ENCODE measurements around the gene GGT5.
A peak's percentile ranks its signal among the peaks of the same experiment; 100 is the strongest.

Gene GGT5

DNA sequence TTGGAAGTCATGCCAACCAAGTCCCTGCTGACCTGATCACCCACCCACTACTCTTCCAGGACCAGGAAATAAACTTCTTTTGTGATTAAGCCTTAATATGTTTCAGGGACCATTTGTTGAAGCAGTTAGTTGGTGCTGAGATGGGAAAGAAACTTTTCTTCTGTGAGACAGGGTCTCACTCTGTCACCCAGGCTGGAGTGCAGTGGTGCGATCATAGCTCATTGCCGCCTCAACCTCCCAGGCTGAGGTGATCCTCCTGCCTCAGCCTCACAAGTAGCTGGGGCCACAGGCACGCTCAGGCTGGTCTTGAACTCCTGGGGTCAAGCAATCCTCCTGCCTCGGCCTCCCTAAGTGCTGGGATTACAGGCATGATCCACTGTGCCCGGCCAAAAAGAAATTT, 53.0 kb downstream of the GGT5 start:
- H3K9me3 ChIP-seq (ENCODE audit: control insufficient read depth, low read length) = no peaks in the 10 kb centered on the region
- no peak overlapping the region for H3K14ac ChIP-seq (ENCODE audit: low read length in 2 of 2)
- no peak overlapping the region for H2AFZ ChIP-seq (ENCODE audit: low read depth, low read length)
- H3K4ac ChIP-seq (ENCODE audit: low read depth in 1 of 2, low read length in 2 of 2) = no peak overlapping the region
- H3K4me2 ChIP-seq (ENCODE audit: low read length, poor library complexity, severe bottlenecking) = no peak overlapping the region
- peak overlapping the region; percentile 55 to 93 for H2BK12ac ChIP-seq (ENCODE audit: low read length in 2 of 2)
- no peaks in the 10 kb centered on the region for H3K36me3 ChIP-seq (ENCODE audit: control insufficient read depth in 1 of 2, insufficient read depth in 2 of 2, low read depth in 1 of 2, low read length in 2 of 2)
- H3K18ac ChIP-seq (ENCODE audit: low read depth in 1 of 2, low read length in 2 of 2) = peak overlapping the region in 1 of 2 experiments; percentile 71
- H4K8ac ChIP-seq (ENCODE audit: low read length) = no peak overlapping the region
- no peak overlapping the region for H2BK5ac ChIP-seq (ENCODE audit: low read depth, low read length, poor library complexity, severe bottlenecking)
- H2BK120ac ChIP-seq (ENCODE audit: low read depth, low read length) = no peak overlapping the region
- 99% methylated on average over 5 of the region's 5 CpGs for whole genome bisulfite sequencing
- H4K91ac ChIP-seq (ENCODE audit: low read length) = no peak overlapping the region
- H3K79me1 ChIP-seq (replicated peaks; ENCODE audit: low read length, poor library complexity, severe bottlenecking) = no peaks in the 10 kb centered on the region
- no peak overlapping the region for H2BK15ac ChIP-seq (ENCODE audit: low read depth, poor library complexity, severe bottlenecking)
- no peak overlapping the region for H2AK5ac ChIP-seq (ENCODE audit: low read length, severe bottlenecking)
- no peak overlapping the region for H3K27ac ChIP-seq (ENCODE audit: low read length, poor library complexity, severe bottlenecking)
- no peaks in the 10 kb centered on the region for H3K27me3 ChIP-seq (ENCODE audit: control insufficient read depth in 1 of 2, insufficient read depth in 1 of 2, low read length in 2 of 2)
- peak overlapping the region; percentile 32 for H3K9ac ChIP-seq (ENCODE audit: low read length)
- no peak for DNase-seq
- peaks cover 9% of the 10 kb centered on the region for H3K4me1 ChIP-seq (ENCODE audit: control insufficient read depth, insufficient read depth, low read depth, low read length)
- H3K4me3 ChIP-seq (ENCODE audit: insufficient read depth in 1 of 2, low read depth in 1 of 2, low read length in 2 of 2) = no peak overlapping the region
- H3K23ac ChIP-seq (ENCODE audit: low read length in 2 of 2) = no peak overlapping the region

DNA sequence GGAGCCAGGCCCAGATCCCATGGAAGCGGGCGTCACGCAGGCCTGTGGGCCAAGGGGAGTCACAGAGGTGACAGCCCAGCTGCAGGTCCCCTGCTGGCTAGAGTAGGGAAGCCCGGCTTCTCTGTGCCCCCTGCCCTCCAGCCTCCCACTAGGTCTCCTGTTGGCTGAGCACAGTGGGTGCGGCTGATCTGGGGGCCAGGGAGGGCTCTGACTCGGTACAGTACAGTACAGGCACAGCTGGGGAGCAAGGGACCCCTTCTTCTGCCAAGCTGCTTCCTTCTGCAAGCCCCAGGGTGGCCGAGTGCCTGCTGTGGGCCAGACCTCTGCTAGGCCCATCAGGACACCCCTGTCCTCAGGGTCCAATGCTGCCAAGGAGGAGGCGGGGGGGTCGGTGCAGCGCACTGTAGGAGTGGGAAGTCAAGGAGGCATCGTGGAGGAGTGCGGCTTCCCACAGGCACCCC, 53.5 kb downstream of the GGT5 start:
- no peak overlapping the region for H3K27ac ChIP-seq (ENCODE audit: low read length, poor library complexity, severe bottlenecking)
- no peak overlapping the region for H4K8ac ChIP-seq (ENCODE audit: low read length)
- H2AK5ac ChIP-seq (ENCODE audit: low read length, severe bottlenecking) = no peak overlapping the region
- peaks cover 0 to 4% of the 10 kb centered on the region in 2 experiments for H3K36me3 ChIP-seq (ENCODE audit: control insufficient read depth in 1 of 2, insufficient read depth in 2 of 2, low read depth in 1 of 2, low read length in 2 of 2)
- H3K4me3 ChIP-seq (ENCODE audit: insufficient read depth in 1 of 2, low read depth in 1 of 2, low read length in 2 of 2) = no peak overlapping the region
- peak overlapping the region in 1 of 2 experiments; percentile 72 for H3K14ac ChIP-seq (ENCODE audit: low read length in 2 of 2)
- H2BK15ac ChIP-seq (ENCODE audit: low read depth, poor library complexity, severe bottlenecking) = no peak overlapping the region
- no peaks in the 10 kb centered on the region for H3K9me3 ChIP-seq (ENCODE audit: control insufficient read depth, low read length)
- H3K18ac ChIP-seq (ENCODE audit: low read depth in 1 of 2, low read length in 2 of 2) = peak overlapping the region in 1 of 2 experiments; percentile 71
- H2AFZ ChIP-seq (ENCODE audit: low read depth, low read length) = no peak overlapping the region
- H3K4me1 ChIP-seq (ENCODE audit: control insufficient read depth, insufficient read depth, low read depth, low read length) = peaks cover 9% of the 10 kb centered on the region
- 93% methylated on average over 6 of the region's 12 CpGs for WGBS
- no peak for DNase-seq
- H4K91ac ChIP-seq (ENCODE audit: low read length) = peak overlapping the region; percentile 23
- H2BK12ac ChIP-seq (ENCODE audit: low read length in 2 of 2) = peak overlapping the region; percentile 87 to 93
- no peaks in the 10 kb centered on the region for H3K27me3 ChIP-seq (ENCODE audit: control insufficient read depth in 1 of 2, insufficient read depth in 1 of 2, low read length in 2 of 2)
- no peak overlapping the region for H2BK120ac ChIP-seq (ENCODE audit: low read depth, low read length)
- H3K4me2 ChIP-seq (ENCODE audit: low read length, poor library complexity, severe bottlenecking) = no peak overlapping the region
- H3K79me1 ChIP-seq (replicated peaks; ENCODE audit: low read length, poor library complexity, severe bottlenecking) = no peaks in the 10 kb centered on the region
- H3K4ac ChIP-seq (ENCODE audit: low read depth in 1 of 2, low read length in 2 of 2) = peak overlapping the region in 1 of 2 experiments; percentile 37
- peak overlapping the region; percentile 32 for H3K9ac ChIP-seq (ENCODE audit: low read length)
- no peak overlapping the region for H2BK5ac ChIP-seq (ENCODE audit: low read depth, low read length, poor library complexity, severe bottlenecking)
- no peak overlapping the region for H3K23ac ChIP-seq (ENCODE audit: low read length in 2 of 2)

DNA sequence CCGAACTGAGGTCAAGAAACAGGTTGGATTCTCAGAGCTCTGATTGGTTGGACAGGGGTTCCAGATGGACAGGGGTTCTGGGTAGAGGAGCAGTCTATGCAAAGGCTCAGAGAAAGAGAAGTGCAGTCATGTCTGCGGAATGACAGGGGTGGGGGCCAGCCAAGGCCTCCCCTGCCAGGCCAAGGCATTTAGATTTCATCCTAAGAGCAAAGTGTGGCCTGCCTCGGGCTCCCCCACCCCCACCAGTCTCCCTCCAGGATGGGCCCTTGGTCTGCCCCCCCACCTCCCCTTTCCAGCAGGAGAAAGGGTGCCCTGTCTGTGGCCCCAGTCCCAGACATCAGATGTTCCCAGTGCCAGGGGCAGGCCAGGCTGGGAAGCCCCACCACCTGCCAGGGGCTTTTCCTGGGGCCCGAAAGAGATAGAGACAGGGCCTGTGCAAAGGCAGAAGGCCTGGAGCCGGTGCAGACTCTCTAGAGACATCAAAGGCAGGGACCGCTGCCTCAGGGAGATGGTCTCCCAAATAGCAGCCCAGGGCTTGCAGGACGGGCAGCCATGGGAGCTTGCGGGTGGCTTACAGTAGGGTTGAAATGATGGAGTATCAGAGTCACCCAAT, 54.2 kb downstream of the GGT5 start:
- H3K4me2 ChIP-seq (ENCODE audit: low read length, poor library complexity, severe bottlenecking) = no peak overlapping the region
- no peak overlapping the region for H3K27ac ChIP-seq (ENCODE audit: low read length, poor library complexity, severe bottlenecking)
- H3K23ac ChIP-seq (ENCODE audit: low read length in 2 of 2) = no peak overlapping the region
- no peaks in the 10 kb centered on the region for H3K79me1 ChIP-seq (replicated peaks; ENCODE audit: low read length, poor library complexity, severe bottlenecking)
- no peak overlapping the region for H2AFZ ChIP-seq (ENCODE audit: low read depth, low read length)
- H3K9me3 ChIP-seq (ENCODE audit: control insufficient read depth, low read length) = no peaks in the 10 kb centered on the region
- H2BK120ac ChIP-seq (ENCODE audit: low read depth, low read length) = peak overlapping the region; percentile 82
- WGBS = 93% methylated on average over 8 of the region's 8 CpGs
- H3K18ac ChIP-seq (ENCODE audit: low read depth in 1 of 2, low read length in 2 of 2) = peak overlapping the region; percentile 71 to 80
- peak overlapping the region; percentile 32 for H3K9ac ChIP-seq (ENCODE audit: low read length)
- no peak overlapping the region for H2AK5ac ChIP-seq (ENCODE audit: low read length, severe bottlenecking)
- DNase-seq = no peak
- peak overlapping the region; percentile 54 for H4K8ac ChIP-seq (ENCODE audit: low read length)
- H4K91ac ChIP-seq (ENCODE audit: low read length) = peak overlapping the region; percentile 73
- H3K14ac ChIP-seq (ENCODE audit: low read length in 2 of 2) = no peak overlapping the region
- peaks cover 0 to 4% of the 10 kb centered on the region in 2 experiments for H3K36me3 ChIP-seq (ENCODE audit: control insufficient read depth in 1 of 2, insufficient read depth in 2 of 2, low read depth in 1 of 2, low read length in 2 of 2)
- H2BK15ac ChIP-seq (ENCODE audit: low read depth, poor library complexity, severe bottlenecking) = peak overlapping the region; percentile 99
- H3K4me3 ChIP-seq (ENCODE audit: insufficient read depth in 1 of 2, low read depth in 1 of 2, low read length in 2 of 2) = no peak overlapping the region
- no peaks in the 10 kb centered on the region for H3K27me3 ChIP-seq (ENCODE audit: control insufficient read depth in 1 of 2, insufficient read depth in 1 of 2, low read length in 2 of 2)
- peaks cover 9% of the 10 kb centered on the region for H3K4me1 ChIP-seq (ENCODE audit: control insufficient read depth, insufficient read depth, low read depth, low read length)
- peak overlapping the region; percentile 65 to 88 for H2BK12ac ChIP-seq (ENCODE audit: low read length in 2 of 2)
- peak overlapping the region; percentile 37 to 88 for H3K4ac ChIP-seq (ENCODE audit: low read depth in 1 of 2, low read length in 2 of 2)
- H2BK5ac ChIP-seq (ENCODE audit: low read depth, low read length, poor library complexity, severe bottlenecking) = no peak overlapping the region

DNA sequence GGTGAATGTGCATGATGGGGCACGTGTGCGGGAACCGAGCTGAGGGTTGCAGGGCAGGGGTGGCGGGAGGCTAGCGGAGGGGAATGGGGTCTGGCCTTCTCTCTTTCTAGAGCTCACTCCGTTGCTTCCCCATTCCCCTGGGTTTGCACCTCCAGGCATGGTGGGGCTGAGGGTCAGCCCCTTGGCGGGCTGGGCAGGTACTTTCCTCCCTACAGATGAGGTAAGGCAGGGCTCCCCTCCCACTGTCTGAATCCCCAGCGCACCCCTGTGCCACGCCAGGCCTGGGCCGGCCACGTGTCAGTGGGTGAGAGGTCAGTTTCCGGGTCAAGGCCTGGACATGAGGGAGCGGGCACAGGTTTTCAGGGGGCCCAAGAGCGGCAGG, 54.7 kb downstream of the GGT5 start:
- H2AFZ ChIP-seq (ENCODE audit: low read depth, low read length) = peak overlapping the region; percentile 51
- H2BK15ac ChIP-seq (ENCODE audit: low read depth, poor library complexity, severe bottlenecking) = peak overlapping the region; percentile 99
- H3K4me2 ChIP-seq (ENCODE audit: low read length, poor library complexity, severe bottlenecking) = no peak overlapping the region
- no peaks in the 10 kb centered on the region for H3K27me3 ChIP-seq (ENCODE audit: control insufficient read depth in 1 of 2, insufficient read depth in 1 of 2, low read length in 2 of 2)
- H3K9ac ChIP-seq (ENCODE audit: low read length) = peak overlapping the region; percentile 32
- H3K23ac ChIP-seq (ENCODE audit: low read length in 2 of 2) = no peak overlapping the region
- H3K36me3 ChIP-seq (ENCODE audit: control insufficient read depth in 1 of 2, insufficient read depth in 2 of 2, low read depth in 1 of 2, low read length in 2 of 2) = peaks cover 0 to 4% of the 10 kb centered on the region in 2 experiments
- peak overlapping the region; percentile 62 for H4K91ac ChIP-seq (ENCODE audit: low read length)
- H3K4me1 ChIP-seq (ENCODE audit: control insufficient read depth, insufficient read depth, low read depth, low read length) = peaks cover 9% of the 10 kb centered on the region
- peak overlapping the region; percentile 82 for H2BK120ac ChIP-seq (ENCODE audit: low read depth, low read length)
- H3K4ac ChIP-seq (ENCODE audit: low read depth in 1 of 2, low read length in 2 of 2) = peak overlapping the region; percentile 88 to 96
- no peaks in the 10 kb centered on the region for H3K9me3 ChIP-seq (ENCODE audit: control insufficient read depth, low read length)
- no peak overlapping the region for H3K4me3 ChIP-seq (ENCODE audit: insufficient read depth in 1 of 2, low read depth in 1 of 2, low read length in 2 of 2)
- peak overlapping the region; percentile 80 to 94 for H3K18ac ChIP-seq (ENCODE audit: low read depth in 1 of 2, low read length in 2 of 2)
- no peak overlapping the region for H3K27ac ChIP-seq (ENCODE audit: low read length, poor library complexity, severe bottlenecking)
- H2AK5ac ChIP-seq (ENCODE audit: low read length, severe bottlenecking) = no peak overlapping the region
- peak overlapping the region; percentile 54 for H4K8ac ChIP-seq (ENCODE audit: low read length)
- H2BK5ac ChIP-seq (ENCODE audit: low read depth, low read length, poor library complexity, severe bottlenecking) = no peak overlapping the region
- H3K14ac ChIP-seq (ENCODE audit: low read length in 2 of 2) = peak overlapping the region in 1 of 2 experiments; percentile 86
- peak overlapping the region; percentile 51 to 88 for H2BK12ac ChIP-seq (ENCODE audit: low read length in 2 of 2)
- no peaks in the 10 kb centered on the region for H3K79me1 ChIP-seq (replicated peaks; ENCODE audit: low read length, poor library complexity, severe bottlenecking)
- no peak for DNase-seq
- WGBS = 86% methylated on average over 14 of the region's 14 CpGs
